Stimulated activated naive CD8-positive, alpha-beta T cell treated with anti-CD3 and anti-CD28 coated beads, Interleukin-15, amount 100 ng/mL, for 72 hours (primary cell): ENCODE measurements around the gene FEZF1.

Experiments used
- ATAC-seq: fragments of 150-1000 bp; cut with Tn5 transposase; 2 replicates; pipeline ENCODE4 v1.10.0; 2021; ENCODE audit warnings: mild to moderate bottlenecking, moderate library complexity
- DNase-seq, 2 donors: peaks; one replicate each; pipeline ENCODE4 v3.0.0; 2021 to 2022
- H3K27ac Mint-ChIP-seq, 2 donors: one replicate each; pipeline ENCODE4 v1.8.0; 2022; ENCODE audit warnings: mild to moderate bottlenecking in 2 of 2, mixed read lengths in 2 of 2, moderate library complexity in 2 of 2
- H3K27me3 Mint-ChIP-seq: one replicate; pipeline ENCODE4 v1.8.0; 2022; ENCODE audit warnings: mixed read lengths
- H3K4me1 Mint-ChIP-seq: one replicate; pipeline ENCODE4 v1.8.0; 2022; ENCODE audit warnings: mild to moderate bottlenecking, mixed read lengths
- H3K4me3 Mint-ChIP-seq, 2 donors: one replicate each; pipeline ENCODE4 v1.8.0; 2022; ENCODE audit warnings: mild to moderate bottlenecking in 2 of 2, mixed read lengths in 2 of 2, moderate library complexity in 1 of 2
- H3K9me3 Mint-ChIP-seq, 2 donors: one replicate each; pipeline ENCODE4 v1.8.0; 2022; ENCODE audit warnings: mixed read lengths in 2 of 2

Gene FEZF1

GRCh38 chr7:122258971-122259370 is 45.6 kb downstream of the FEZF1 start:
- Mint-ChIP-seq H3K27me3 (no peaks in the 10 kb centered on the region), H3K9me3 (no peaks in the 10 kb centered on the region), H3K27ac (no peak overlapping the region), H3K4me1 (no peaks in the 10 kb centered on the region), H3K4me3 (no peak overlapping the region)
- DNase-seq, result no peak
- ATAC-seq, result no peak

GRCh38 chr7:122257056-122257455 is 47.5 kb downstream of the FEZF1 start:
- Mint-ChIP-seq H3K27ac (no peak overlapping the region), H3K9me3 (no peaks in the 10 kb centered on the region), H3K4me3 (no peak overlapping the region), H3K27me3 (no peaks in the 10 kb centered on the region), H3K4me1 (no peaks in the 10 kb centered on the region)
- DNase-seq (no peak), ATAC-seq (no peak)

- no peaks in the 10 kb centered on the region for H3K9me3 Mint-ChIP-seq
- no peak overlapping the region for H3K27ac Mint-ChIP-seq
- ATAC-seq (no peak), DNase-seq (no peak)
- no peaks in the 10 kb centered on the region for H3K27me3 Mint-ChIP-seq
- no peak overlapping the region for H3K4me3 Mint-ChIP-seq
- no peaks in the 10 kb centered on the region for H3K4me1 Mint-ChIP-seq
Measured at GRCh38 chr7:122256046-122256445, 48.5 kb downstream of the FEZF1 start.

GRCh38 chr7:122255454-122255853 is 49.1 kb downstream of the FEZF1 start:
- no peak for ATAC-seq
- no peak for DNase-seq
- H3K4me1 Mint-ChIP-seq, result no peaks in the 10 kb centered on the region
- no peak overlapping the region for H3K4me3 Mint-ChIP-seq
- H3K9me3 Mint-ChIP-seq, result no peaks in the 10 kb centered on the region
- H3K27me3 Mint-ChIP-seq, result no peaks in the 10 kb centered on the region
- H3K27ac Mint-ChIP-seq, result no peak overlapping the region
